ENCODE measurements around the gene NCKAP5L. TPM values are rescaled to one million over a fixed set of nuclear protein-coding genes. Genes with fewer than 3 reads are reported as not detected.

The NCKAP5L gene
- total RNA-seq, 1 experiment from 2014 or later, result 28.2 TPM

GRCh38 chr12:49804821-49805220, 23.4 kb downstream of the NCKAP5L start:
- CTCF ChIA-PET, result no interaction called here
- H3K9me3 ChIP-seq (ENCODE audit: low read depth, low read length, poor library complexity, severe bottlenecking), result no peaks in the 10 kb centered on the region
- intact Hi-C loops (cut with micrococcal nuclease; ENCODE audit: unreplicated experiment), result no loop called here
- no TSS peak for BruUV-seq (replicated peaks)
- no peak overlapping the region for H3K4me3 ChIP-seq (ENCODE audit: low read depth, low read length, poor library complexity, severe bottlenecking)
- DNase-seq (ENCODE audit: low spot score), result no peak
- peaks cover 13% of the 10 kb centered on the region for H3K36me3 ChIP-seq (ENCODE audit: insufficient read depth, low read length, poor library complexity, severe bottlenecking)
- TF ChIP-seq EZH2 (IDR thresholded peaks at IDR 0.05; ENCODE audit: borderline replicate concordance, low read depth, low read length, poor library complexity, severe bottlenecking) (no peak), CTCF (conservative IDR thresholded peaks at IDR 0.05; ENCODE audit: low read depth, low read length) (no peak)
- no peak overlapping the region for H3K27ac ChIP-seq (ENCODE audit: low read depth, low read length, poor library complexity, severe bottlenecking)
- no peaks in the 10 kb centered on the region for H3K27me3 ChIP-seq (replicated peaks; ENCODE audit: insufficient read depth, low read depth, low read length, poor library complexity)
- POLR2A ChIA-PET (ENCODE audit: low non-redundant PET), result no interaction called here
- H3K4me1 ChIP-seq (ENCODE audit: insufficient read depth, low read length, poor library complexity, severe bottlenecking), result no peaks in the 10 kb centered on the region

- POLR2A ChIA-PET (ENCODE audit: low non-redundant PET), result interaction anchor here (0.6 kb wide), 2 partner anchors 62 to 185 kb away, joined by 3 to 4 read pairs; no protein-coding TSS in a partner anchor
- Histone ChIP-seq H3K9me3 (ENCODE audit: low read depth, low read length, poor library complexity, severe bottlenecking) (no peaks in the 10 kb centered on the region), H3K27ac (ENCODE audit: low read depth, low read length, poor library complexity, severe bottlenecking) (no peak overlapping the region), H3K36me3 (ENCODE audit: insufficient read depth, low read length, poor library complexity, severe bottlenecking) (peaks cover 13% of the 10 kb centered on the region), H3K27me3 (replicated peaks; ENCODE audit: insufficient read depth, low read depth, low read length, poor library complexity) (no peaks in the 10 kb centered on the region), H3K4me3 (ENCODE audit: low read depth, low read length, poor library complexity, severe bottlenecking) (no peak overlapping the region), H3K4me1 (ENCODE audit: insufficient read depth, low read length, poor library complexity, severe bottlenecking) (no peaks in the 10 kb centered on the region)
- CTCF ChIA-PET, result no interaction called here
- TF ChIP-seq EZH2 (IDR thresholded peaks at IDR 0.05; ENCODE audit: borderline replicate concordance, low read depth, low read length, poor library complexity, severe bottlenecking), result no peak
- no peak for TF ChIP-seq CTCF (conservative IDR thresholded peaks at IDR 0.05; ENCODE audit: low read depth, low read length)
- intact Hi-C loops (cut with micrococcal nuclease; ENCODE audit: unreplicated experiment), result no loop called here
- DNase-seq (ENCODE audit: low spot score), result no peak
- BruUV-seq (replicated peaks), result no TSS peak
These were observed 24.3 kb downstream of the NCKAP5L start for GRCh38 chr12:49803693-49804450.

- ChIA-PET CTCF (no interaction called here), POLR2A (ENCODE audit: low non-redundant PET) (no interaction called here)
- no peak for TF ChIP-seq EZH2 (IDR thresholded peaks at IDR 0.05; ENCODE audit: borderline replicate concordance, low read depth, low read length, poor library complexity, severe bottlenecking)
- TF ChIP-seq CTCF (conservative IDR thresholded peaks at IDR 0.05; ENCODE audit: low read depth, low read length), result no peak
- no peaks in the 10 kb centered on the region for H3K9me3 ChIP-seq (ENCODE audit: low read depth, low read length, poor library complexity, severe bottlenecking)
- H3K27me3 ChIP-seq (replicated peaks; ENCODE audit: insufficient read depth, low read depth, low read length, poor library complexity), result no peaks in the 10 kb centered on the region
- DNase-seq (ENCODE audit: low spot score), result no peak
- H3K36me3 ChIP-seq (ENCODE audit: insufficient read depth, low read length, poor library complexity, severe bottlenecking), result peaks cover 16% of the 10 kb centered on the region
- BruUV-seq (replicated peaks), result no TSS peak
- intact Hi-C loops (cut with micrococcal nuclease; ENCODE audit: unreplicated experiment), result no loop called here
- no peak overlapping the region for H3K27ac ChIP-seq (ENCODE audit: low read depth, low read length, poor library complexity, severe bottlenecking)
- no peak overlapping the region for H3K4me3 ChIP-seq (ENCODE audit: low read depth, low read length, poor library complexity, severe bottlenecking)
- H3K4me1 ChIP-seq (ENCODE audit: insufficient read depth, low read length, poor library complexity, severe bottlenecking), result no peaks in the 10 kb centered on the region
These were observed 26.8 kb downstream of the NCKAP5L start for GRCh38 chr12:49801141-49802063.
